Activated naive CD4-positive, alpha-beta T cell (primary cell): Measurements from ENCODE around the gene SAFB.

Experiments used
- DNase-seq, 4 experiments: peaks; one replicate each; lab custom pipeline; 2025; lab: John Stamatoyannopoulos, UW

Gene SAFB

DNA sequence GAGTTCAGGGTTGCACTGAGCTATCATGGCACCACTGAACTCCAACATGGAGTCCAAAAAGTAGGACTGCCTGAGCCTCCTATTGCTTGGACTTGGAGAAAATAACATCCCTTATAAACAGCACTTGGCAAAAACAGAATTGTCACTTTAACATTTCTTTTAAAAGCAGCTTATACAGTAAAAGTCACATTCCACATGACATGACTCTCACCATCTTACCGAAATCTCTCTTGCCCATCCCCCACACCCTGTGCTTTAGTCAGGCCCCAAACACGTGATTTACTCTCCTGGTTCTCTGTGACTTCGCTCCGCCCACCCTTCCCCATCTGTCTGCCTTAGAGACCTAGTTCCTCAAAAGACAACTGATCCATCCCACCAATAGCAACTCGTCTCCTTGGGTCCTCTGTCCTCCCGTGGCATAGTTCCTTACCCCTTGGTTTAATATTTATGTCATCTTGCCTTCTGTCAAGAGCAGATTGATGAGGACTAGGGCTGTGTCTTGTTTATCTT lies 4.6 kb downstream of the SAFB start:
- DNase-seq: no peak

GRCh38 chr19:5628461-5628860 lies 5.6 kb downstream of the SAFB start:
- DNase-seq: no peak

GRCh38 chr19:5628919-5629481 lies 6.1 kb downstream of the SAFB start:
- DNase-seq: no peak

- no peak for DNase-seq
Observed at GRCh38 chr19:5631567-5632240, 8.8 kb downstream of the SAFB start.

DNA sequence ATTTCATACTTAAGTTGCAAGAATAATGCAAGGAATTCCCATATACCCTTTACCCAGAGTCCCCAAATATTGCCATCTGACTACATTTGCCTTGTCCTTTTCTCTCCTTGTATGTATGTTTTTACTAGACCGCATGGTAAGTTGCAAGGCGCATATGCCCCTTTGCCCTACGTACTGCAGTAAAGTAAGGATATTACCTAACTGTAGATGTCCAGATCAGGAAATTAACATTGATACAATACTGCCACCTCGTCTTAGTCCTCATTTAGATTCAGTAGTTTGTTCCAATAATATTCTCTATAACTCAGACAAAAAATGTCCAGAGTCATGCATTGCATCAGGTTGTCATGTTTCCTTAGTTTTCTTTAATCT lies 9.3 kb downstream of the SAFB start:
- DNase-seq: no peak

- DNase-seq: no peak
Observed at GRCh38 chr19:5632657-5633056, 9.8 kb downstream of the SAFB start.

GRCh38 chr19:5635427-5635826 lies 12.5 kb downstream of the SAFB start:
- DNase-seq: no peak

DNA sequence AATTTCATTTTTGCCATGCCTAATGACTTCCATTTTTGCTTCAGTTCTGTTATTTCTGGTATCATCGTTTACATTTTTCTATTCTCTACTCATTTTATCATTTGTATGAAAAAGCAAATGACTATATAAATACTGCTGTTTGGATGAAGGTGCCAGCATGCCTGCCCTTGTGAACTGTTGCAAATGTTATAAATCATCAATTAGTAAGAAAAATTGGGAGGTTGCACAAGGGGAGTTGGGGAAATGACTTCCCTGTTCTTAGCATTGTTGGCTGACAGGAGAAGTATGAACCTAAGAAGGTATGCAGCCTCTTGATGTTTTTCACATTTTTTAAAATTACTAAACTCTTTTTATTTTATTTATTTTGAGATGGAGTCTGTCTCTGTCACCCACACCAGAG lies 15.1 kb downstream of the SAFB start:
- no peak for DNase-seq

GRCh38 chr19:5641171-5641570 lies 18.3 kb downstream of the SAFB start:
- no peak for DNase-seq

DNA sequence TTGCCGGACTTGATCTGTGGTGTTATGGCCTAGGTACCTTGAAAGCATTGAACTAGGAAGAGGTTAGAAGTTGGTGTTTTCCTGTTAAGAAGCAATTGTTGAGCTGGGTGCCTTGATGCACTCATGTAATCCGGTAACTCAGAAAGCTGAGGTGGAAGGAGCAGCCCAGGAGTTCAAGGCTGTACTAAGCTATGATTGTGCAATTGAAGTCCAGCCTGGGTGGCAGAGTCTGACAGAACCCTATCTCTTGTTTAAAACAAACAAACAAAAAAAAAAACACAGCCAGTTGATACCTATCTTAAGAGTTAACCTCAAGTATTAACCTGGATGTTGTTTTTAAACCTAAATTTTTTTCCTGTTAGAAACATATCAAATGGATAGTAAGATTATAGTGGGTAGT lies 19.3 kb downstream of the SAFB start:
- no peak for DNase-seq

- DNase-seq: no peak
Observed at GRCh38 chr19:5643060-5643459, 20.2 kb downstream of the SAFB start.

GRCh38 chr19:5644037-5644436 lies 21.2 kb downstream of the SAFB start:
- DNase-seq: no peak

- DNase-seq: no peak
Observed at GRCh38 chr19:5645409-5645808, 22.5 kb downstream of the SAFB start.

- no peak for DNase-seq
Observed at GRCh38 chr19:5646703-5647102, 23.8 kb downstream of the SAFB start.

DNA sequence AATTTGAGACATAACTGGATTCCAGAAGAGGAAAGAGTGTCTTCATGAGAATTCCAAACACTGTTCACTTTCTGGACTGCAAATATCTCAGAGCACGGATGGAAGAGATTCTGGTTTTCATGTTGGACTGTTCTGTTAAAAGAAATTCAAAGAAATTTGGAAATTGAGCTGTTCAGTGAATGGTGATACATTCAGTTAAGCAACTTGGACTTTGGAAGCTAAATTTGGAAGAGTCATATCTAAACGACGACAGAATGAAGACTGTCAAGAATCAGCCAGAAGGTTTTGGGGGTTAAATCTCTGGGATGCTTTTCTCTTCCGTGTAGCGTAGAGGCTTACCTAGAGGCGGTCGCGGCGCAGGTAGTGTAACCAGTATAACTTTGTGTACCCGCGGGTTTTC lies 25.6 kb downstream of the SAFB start:
- no peak for DNase-seq

- DNase-seq: no peak
Observed at GRCh38 chr19:5651361-5651760, 28.5 kb downstream of the SAFB start.

GRCh38 chr19:5652261-5652660 lies 29.4 kb downstream of the SAFB start:
- no peak for DNase-seq

GRCh38 chr19:5654931-5655330 lies 32.0 kb downstream of the SAFB start:
- no peak for DNase-seq

- no peak for DNase-seq
Observed at GRCh38 chr19:5655412-5655811, 32.5 kb downstream of the SAFB start.

GRCh38 chr19:5661483-5661882 lies 38.6 kb downstream of the SAFB start:
- DNase-seq: no peak

- DNase-seq: no peak
Observed at GRCh38 chr19:5663904-5664303, 41.0 kb downstream of the SAFB start.

GRCh38 chr19:5664515-5664914 lies 41.6 kb downstream of the SAFB start:
- DNase-seq: no peak

DNA sequence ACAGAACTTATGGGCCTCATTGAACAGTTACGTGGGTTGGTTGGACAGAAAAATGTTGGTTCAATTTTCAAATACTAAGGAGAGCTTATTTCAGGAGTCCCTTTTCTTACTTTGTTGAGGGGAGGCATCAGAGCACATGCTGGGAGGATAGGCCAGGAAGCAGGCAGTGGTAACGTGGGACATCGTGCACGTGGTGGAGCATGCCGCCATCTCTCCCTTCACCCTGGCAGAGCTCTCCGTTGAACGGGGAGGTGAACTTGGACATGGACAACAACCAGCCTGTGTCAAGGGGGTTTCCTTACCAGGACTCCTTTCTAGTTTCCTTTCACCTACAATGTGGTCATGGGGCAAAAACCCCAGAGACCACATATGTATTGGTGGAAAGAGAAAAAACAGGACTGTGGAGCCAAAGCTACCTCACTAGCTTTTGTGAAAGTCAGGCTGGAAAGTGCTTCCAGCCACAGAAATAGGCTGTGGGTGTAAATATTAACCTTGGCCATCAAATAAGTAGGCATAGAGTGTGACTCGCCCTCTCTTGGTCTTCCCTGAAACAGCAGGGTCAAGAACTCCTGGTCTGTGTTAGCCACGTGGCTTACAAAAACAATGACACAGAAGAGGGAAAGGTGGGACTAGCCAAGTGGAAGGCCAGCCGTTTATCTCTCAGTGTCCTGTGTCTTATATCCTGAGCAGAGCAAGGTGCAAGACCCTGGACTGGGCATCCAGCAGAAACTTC lies 43.1 kb downstream of the SAFB start:
- no peak for DNase-seq
